Measurements from ENCODE around the gene TPM4.
A peak's percentile ranks its signal among the peaks of the same experiment; 100 is the strongest.
"Not testable (repeated sequence)": the region's sequence is repeated elsewhere in the genome, so short reads cannot be mapped to it uniquely, and the experiment has no call there.

The TPM4 gene

DNA sequence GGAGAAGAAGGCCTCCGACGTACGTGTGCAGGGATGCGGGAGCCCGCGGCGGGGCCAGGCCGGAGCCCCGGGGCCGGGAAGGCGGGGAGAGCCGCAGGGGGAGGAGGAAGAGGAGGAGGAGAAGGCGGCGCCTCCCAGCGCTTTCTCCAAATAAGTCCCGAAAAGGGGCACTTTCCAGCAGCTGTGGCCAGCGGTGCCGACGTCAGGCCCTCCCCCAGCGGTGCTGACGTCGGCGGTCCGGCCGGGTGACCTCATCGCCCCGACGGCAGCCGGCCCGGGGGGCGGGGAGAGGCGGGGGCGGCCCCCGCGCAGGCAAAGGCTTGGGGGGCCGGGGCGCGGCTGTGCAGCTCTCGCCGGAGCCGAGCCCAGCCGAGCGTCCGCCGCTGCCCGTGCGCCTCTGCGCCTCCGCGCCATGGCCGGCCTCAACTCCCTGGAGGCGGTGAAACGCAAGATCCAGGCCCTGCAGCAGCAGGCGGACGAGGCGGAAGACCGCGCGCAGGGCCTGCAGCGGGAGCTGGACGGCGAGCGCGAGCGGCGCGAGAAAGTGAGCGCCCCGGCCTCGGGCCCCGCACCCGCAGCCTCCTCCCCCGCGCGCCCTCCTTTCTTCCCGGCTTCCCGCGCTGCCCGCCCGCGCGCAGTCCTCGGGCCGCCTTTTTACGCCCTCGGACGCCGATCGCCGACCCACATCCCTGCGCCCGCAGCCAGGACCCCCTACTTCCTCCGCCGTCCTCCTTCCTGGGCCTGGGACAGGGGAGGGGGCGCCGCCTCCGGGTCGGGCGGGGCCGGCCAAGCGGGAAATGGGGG is at the start of gene TPM4:
Gene TPM4, plus strand, starts transcription at position 342 of the 804 bp plus-strand sequence. Its CDS starts 71 bp downstream, at position 413.
- Mint-ChIP-seq H3K27ac (peak within 1 kb of the TSS; percentile 90 to 99), H3K9me3 (no peaks in the 10 kb centered on the region), H3K4me1 (peaks cover 74% of the 10 kb centered on the region), H3K27me3 (no peaks in the 10 kb centered on the region), H3K4me3 (peak within 1 kb of the TSS; percentile 88 to 93)
- ATAC-seq (peak; percentile 65), DNase-seq (peak; percentile 80 to 88)

- no peak overlapping the region for H3K27ac Mint-ChIP-seq
- no peaks in the 10 kb centered on the region for H3K27me3 Mint-ChIP-seq
- H3K4me3 Mint-ChIP-seq, result no peak overlapping the region
- peaks cover 11% of the 10 kb centered on the region for H3K4me1 Mint-ChIP-seq
- no peaks in the 10 kb centered on the region for H3K9me3 Mint-ChIP-seq
- ATAC-seq (no peak), DNase-seq (no peak)
These were observed 49.5 kb upstream of the TPM4 start for GRCh38 chr19:16026756-16027155.

DNA sequence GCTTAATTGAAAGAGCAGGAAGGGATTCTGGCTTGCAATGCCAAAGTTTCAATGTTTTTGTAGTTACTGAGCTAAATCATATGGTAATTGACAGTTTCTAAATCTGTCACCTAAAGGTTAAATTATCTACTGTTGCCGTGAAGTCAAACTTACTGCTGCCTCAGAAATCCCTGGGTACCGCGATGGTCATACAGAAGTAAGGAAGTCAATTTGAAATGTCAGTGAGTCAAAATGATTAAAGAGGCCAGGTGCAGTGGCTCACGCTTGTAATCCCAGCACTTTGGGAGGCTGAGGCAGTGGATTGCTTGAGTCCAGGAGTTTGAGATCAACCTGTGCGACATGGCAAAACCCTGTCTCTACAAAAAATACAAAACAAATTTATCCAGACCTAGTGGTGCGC is 48.8 kb upstream of the TPM4 start:
- no peaks in the 10 kb centered on the region for H3K9me3 Mint-ChIP-seq
- no peak overlapping the region for H3K27ac Mint-ChIP-seq
- DNase-seq (no peak), ATAC-seq (no peak)
- H3K4me1 Mint-ChIP-seq, result peaks cover 11% of the 10 kb centered on the region
- no peak overlapping the region for H3K4me3 Mint-ChIP-seq
- no peaks in the 10 kb centered on the region for H3K27me3 Mint-ChIP-seq

DNA sequence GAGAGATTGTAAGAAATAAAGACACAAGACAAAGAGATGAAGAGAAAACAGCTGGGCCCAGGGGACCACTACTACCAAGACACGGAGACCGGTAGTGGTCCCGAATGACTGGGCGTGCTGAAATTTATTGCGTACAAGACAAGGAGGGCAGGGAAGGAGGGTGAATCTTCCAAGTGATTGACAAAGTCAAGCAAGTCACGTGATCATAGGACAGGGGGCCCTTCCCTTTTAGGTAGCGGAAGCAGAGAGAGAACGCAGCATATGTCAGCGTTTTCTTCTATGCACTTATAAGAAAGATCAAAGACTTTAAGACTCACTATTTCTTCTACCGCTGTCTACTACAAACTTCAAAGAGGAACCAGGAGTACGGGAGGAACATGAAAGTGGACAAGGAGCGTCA is 46.1 kb upstream of the TPM4 start:
- not testable (repeated sequence) for H3K9me3 Mint-ChIP-seq, H3K4me3 Mint-ChIP-seq, ATAC-seq, DNase-seq, H3K27me3 Mint-ChIP-seq
- Mint-ChIP-seq H3K27ac (peak overlapping the region; percentile 37 to 49), H3K4me1 (peaks cover 11% of the 10 kb centered on the region)

- Mint-ChIP-seq H3K4me3 (no peak overlapping the region), H3K27me3 (no peaks in the 10 kb centered on the region), H3K4me1 (peaks cover 11% of the 10 kb centered on the region), H3K9me3 (no peaks in the 10 kb centered on the region), H3K27ac (no peak overlapping the region)
- no peak for DNase-seq
- no peak for ATAC-seq
These were observed 45.1 kb upstream of the TPM4 start for GRCh38 chr19:16030964-16031871.

- no peak overlapping the region for H3K4me3 Mint-ChIP-seq
- H3K27me3 Mint-ChIP-seq, result no peaks in the 10 kb centered on the region
- H3K9me3 Mint-ChIP-seq, result no peaks in the 10 kb centered on the region
- H3K27ac Mint-ChIP-seq, result no peak overlapping the region
- H3K4me1 Mint-ChIP-seq, result peaks cover 9% of the 10 kb centered on the region
- ATAC-seq (no peak), DNase-seq (no peak)
These were observed 44.5 kb upstream of the TPM4 start for GRCh38 chr19:16031872-16032200.

DNA sequence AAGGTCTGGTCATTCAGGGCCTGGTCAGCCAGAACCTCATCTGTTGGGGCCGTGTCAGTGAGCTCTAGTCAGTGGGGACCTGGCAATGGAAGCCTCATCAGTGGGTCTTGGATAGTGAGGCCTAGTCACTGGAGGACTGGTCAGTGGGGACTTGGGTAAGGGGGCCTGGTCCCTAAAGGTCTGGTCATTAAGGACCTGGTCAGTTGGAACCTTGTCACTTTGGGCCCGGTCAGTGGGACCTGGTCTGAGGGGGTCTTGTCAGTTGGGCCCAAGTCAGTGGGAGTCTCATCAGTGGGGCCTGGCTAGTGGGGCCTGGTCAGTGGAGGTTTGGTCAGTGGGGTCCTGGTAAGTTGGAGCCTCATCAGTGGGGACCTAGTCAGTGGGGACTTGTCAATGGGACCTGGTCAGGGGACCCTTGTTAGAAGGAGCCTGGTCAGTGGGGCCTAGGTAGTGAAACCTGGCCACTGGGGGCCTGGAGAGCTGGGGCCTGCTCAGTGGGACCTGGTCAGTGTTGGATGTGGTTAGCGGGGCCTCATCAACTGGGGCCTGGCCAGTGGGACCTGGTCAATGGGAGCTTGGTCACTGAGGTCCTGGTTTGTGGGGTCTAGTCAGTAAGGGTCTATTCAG is 43.7 kb upstream of the TPM4 start:
- Mint-ChIP-seq H3K27ac (peak overlapping the region; percentile 48 to 68), H3K27me3 (no peaks in the 10 kb centered on the region), H3K4me1 (peaks cover 2% of the 10 kb centered on the region), H3K9me3 (no peaks in the 10 kb centered on the region), H3K4me3 (no peak overlapping the region)
- DNase-seq (no peak), ATAC-seq (no peak)

DNA sequence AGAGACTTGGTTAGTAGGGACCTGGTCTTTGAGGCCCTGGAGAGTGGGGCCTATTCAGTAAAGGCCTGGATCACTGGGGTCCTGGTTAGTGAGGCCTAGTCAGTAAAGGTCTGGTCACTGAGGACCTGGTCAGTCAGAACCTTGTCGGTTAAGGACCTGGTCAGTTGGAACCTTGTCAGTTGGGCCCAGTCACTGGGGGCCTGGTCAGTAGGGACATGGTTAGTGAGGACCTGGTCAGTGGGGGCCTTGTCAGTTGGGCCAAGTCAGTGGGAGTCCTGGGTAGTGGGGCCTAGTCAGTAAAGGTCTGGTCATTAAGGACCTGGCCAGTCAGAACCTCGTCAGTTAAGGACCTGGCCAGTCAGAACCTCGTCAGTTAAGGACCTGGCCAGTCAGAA is 43.2 kb upstream of the TPM4 start:
- no peak overlapping the region for H3K27ac Mint-ChIP-seq
- no peaks in the 10 kb centered on the region for H3K9me3 Mint-ChIP-seq
- no peak overlapping the region for H3K4me3 Mint-ChIP-seq
- no peaks in the 10 kb centered on the region for H3K4me1 Mint-ChIP-seq
- no peak for ATAC-seq
- DNase-seq, result no peak
- H3K27me3 Mint-ChIP-seq, result no peaks in the 10 kb centered on the region

GRCh38 chr19:16033721-16034120 is 42.6 kb upstream of the TPM4 start:
- Mint-ChIP-seq H3K4me3 (no peak overlapping the region), H3K9me3 (no peaks in the 10 kb centered on the region), H3K27me3 (no peaks in the 10 kb centered on the region), H3K27ac (no peak overlapping the region), H3K4me1 (no peaks in the 10 kb centered on the region)
- DNase-seq, result no peak
- no peak for ATAC-seq

- H3K9me3 Mint-ChIP-seq, result no peaks in the 10 kb centered on the region
- no peaks in the 10 kb centered on the region for H3K4me1 Mint-ChIP-seq
- peak overlapping the region in 1 of 2 donors; percentile 67 for H3K27ac Mint-ChIP-seq
- ATAC-seq (no peak), DNase-seq (no peak)
- no peak overlapping the region for H3K4me3 Mint-ChIP-seq
- H3K27me3 Mint-ChIP-seq, result no peaks in the 10 kb centered on the region
These were observed 42.1 kb upstream of the TPM4 start for GRCh38 chr19:16034180-16034579.

- no peaks in the 10 kb centered on the region for H3K27me3 Mint-ChIP-seq
- no peak overlapping the region for H3K4me3 Mint-ChIP-seq
- no peak overlapping the region for H3K27ac Mint-ChIP-seq
- H3K4me1 Mint-ChIP-seq, result no peaks in the 10 kb centered on the region
- DNase-seq, result no peak
- no peak for ATAC-seq
- H3K9me3 Mint-ChIP-seq, result no peaks in the 10 kb centered on the region
These were observed 41.2 kb upstream of the TPM4 start for GRCh38 chr19:16034958-16035560.

GRCh38 chr19:16035601-16036297 is 40.5 kb upstream of the TPM4 start:
- Mint-ChIP-seq H3K4me3 (no peak overlapping the region), H3K4me1 (no peaks in the 10 kb centered on the region), H3K9me3 (no peaks in the 10 kb centered on the region), H3K27ac (no peak overlapping the region), H3K27me3 (no peaks in the 10 kb centered on the region)
- DNase-seq, result no peak
- no peak for ATAC-seq

GRCh38 chr19:16036397-16036925 is 39.8 kb upstream of the TPM4 start:
- no peaks in the 10 kb centered on the region for H3K27me3 Mint-ChIP-seq
- no peak overlapping the region for H3K4me3 Mint-ChIP-seq
- H3K4me1 Mint-ChIP-seq, result peaks cover 4% of the 10 kb centered on the region
- H3K9me3 Mint-ChIP-seq, result no peaks in the 10 kb centered on the region
- ATAC-seq (no peak), DNase-seq (no peak)
- H3K27ac Mint-ChIP-seq, result peak overlapping the region in 1 of 2 donors; percentile 59

- Mint-ChIP-seq H3K27ac (peak overlapping the region in 1 of 2 donors; percentile 59), H3K4me3 (no peak overlapping the region), H3K27me3 (no peaks in the 10 kb centered on the region), H3K4me1 (peaks cover 8% of the 10 kb centered on the region), H3K9me3 (no peaks in the 10 kb centered on the region)
- DNase-seq, result no peak
- no peak for ATAC-seq
These were observed 39.4 kb upstream of the TPM4 start for GRCh38 chr19:16036941-16037340.

All from stimulated activated naive CD8-positive, alpha-beta T cell treated with anti-CD3 and anti-CD28 coated beads, Interleukin-15, amount 100 ng/mL, for 72 hours (primary cell).